Liver (tissue), 9 donors: ENCODE results near the gene ZBTB4. TPM values are rescaled to one million over a fixed set of nuclear protein-coding genes. Genes with fewer than 3 reads are reported as not detected.

ENCODE experiments used
- DNase-seq: peaks from one replicate; pipeline ENCODE4 v3.0.0-alpha.2; 2017; ENCODE audit warnings: low spot score
- H3K27ac ChIP-seq, 2 donors: one replicate each; pipeline ENCODE4 v1.7.0; 2013; ENCODE audit warnings: inconsistent platforms in 2 of 2, low read length in 2 of 2, control low read depth in 1 of 2, low read depth in 1 of 2, mild to moderate bottlenecking in 1 of 2
- H3K27me3 ChIP-seq, 4 donors: one replicate each; pipeline versions ENCODE4 v1.6.1 to v1.7.0; 2013; ENCODE audit warnings: low read length in 3 of 4, inconsistent platforms in 1 of 4, mild to moderate bottlenecking in 1 of 4, moderate library complexity in 1 of 4; ENCODE audit not compliant: control insufficient read depth in 4 of 4, insufficient read depth in 4 of 4
- H3K36me3 ChIP-seq, 4 donors: one replicate each; pipeline versions ENCODE4 v1.6.1 to v1.7.0; 2013; ENCODE audit warnings: low read length in 3 of 4, mild to moderate bottlenecking in 3 of 4, low read depth in 1 of 4, moderate library complexity in 1 of 4; ENCODE audit not compliant: control insufficient read depth in 4 of 4, insufficient read depth in 3 of 4
- H3K4me1 ChIP-seq, 4 donors: one replicate each; pipeline versions ENCODE4 v1.6.1 to v1.7.0; 2013; ENCODE audit warnings: low read length in 3 of 4, mild to moderate bottlenecking in 3 of 4, moderate library complexity in 1 of 4; ENCODE audit not compliant: control insufficient read depth in 4 of 4, insufficient read depth in 4 of 4
- H3K4me3 ChIP-seq, 3 donors: one replicate each; pipeline versions ENCODE4 v1.6.1 to v1.7.0; 2013; ENCODE audit warnings: low read length in 3 of 3, control low read depth in 1 of 3, low read depth in 1 of 3, mild to moderate bottlenecking in 1 of 3
- H3K9ac ChIP-seq, 2 donors: one replicate each; pipeline ENCODE4 v1.7.0; 2013; ENCODE audit warnings: low read length in 2 of 2, mild to moderate bottlenecking in 2 of 2, moderate library complexity in 2 of 2, control low read depth in 1 of 2, low read depth in 1 of 2
- H3K9me3 ChIP-seq, 4 donors: one replicate each; pipeline versions ENCODE4 v1.6.1 to v1.7.0; 2013; ENCODE audit warnings: low read length in 3 of 4; ENCODE audit not compliant: control insufficient read depth in 4 of 4
- ATF3 ChIP-seq: IDR thresholded peaks from 2 replicates; pipeline ENCODE4 v1.6.1; 2016; ENCODE audit warnings: antibody characterized with exemption
- EGR1 ChIP-seq, 2 donors: IDR thresholded peaks; 2 replicates each; pipeline ENCODE4 v1.6.1; 2016 to 2018; ENCODE audit warnings: antibody characterized with exemption in 2 of 2, low read depth in 2 of 2
- FOXA1 ChIP-seq: IDR thresholded peaks from 2 replicates; pipeline ENCODE4 v1.6.1; 2016; ENCODE audit warnings: antibody characterized with exemption
- HNF4A ChIP-seq, 2 donors: conservative IDR thresholded peaks; 2 replicates each; pipeline ENCODE4 v1.6.1; 2016; ENCODE audit warnings: antibody characterized with exemption in 2 of 2, mild to moderate bottlenecking in 2 of 2
- HNF4G ChIP-seq: IDR thresholded peaks from 2 replicates; pipeline ENCODE4 v1.6.1; 2016; ENCODE audit warnings: antibody characterized with exemption
- JUND ChIP-seq, 2 donors: IDR thresholded peaks; 2 replicates each; pipeline ENCODE4 v1.6.1; 2016; ENCODE audit warnings: antibody characterized with exemption in 2 of 2
- NR2F2 ChIP-seq: IDR thresholded peaks from 2 replicates; pipeline ENCODE4 v1.6.1; 2016; ENCODE audit warnings: antibody characterized with exemption
- RAD21 ChIP-seq, 2 donors: IDR thresholded peaks; 2 replicates each; pipeline ENCODE4 v1.6.1; 2016; ENCODE audit warnings: antibody characterized with exemption in 2 of 2, mild to moderate bottlenecking in 2 of 2
- REST ChIP-seq: IDR thresholded peaks from 2 replicates; pipeline ENCODE4 v1.6.1; 2016; ENCODE audit warnings: antibody characterized with exemption, mild to moderate bottlenecking
- SP1 ChIP-seq: IDR thresholded peaks from 2 replicates; pipeline ENCODE4 v1.6.1; 2018; ENCODE audit warnings: antibody characterized with exemption, mild to moderate bottlenecking
- TAF1 ChIP-seq: conservative IDR thresholded peaks from 2 replicates; pipeline ENCODE4 v1.6.1; 2016; ENCODE audit warnings: antibody characterized with exemption, mild to moderate bottlenecking
- YY1 ChIP-seq: IDR thresholded peaks from 2 replicates; pipeline ENCODE4 v1.6.1; 2016; ENCODE audit warnings: antibody characterized with exemption, mild to moderate bottlenecking
- WGBS: extraction: QIAGEN DNeasy Blood & Tissue Kit; methylation state at CpG from one replicate; pipeline ENCODE4 v1.1.7; 2013; 5-methylcytosine and 5-hydroxymethylcytosine counted together
- polyA plus RNA-seq, 2 donors: library from polyadenylated mRNA; stranded (reverse) in 1 of 2; unstranded in 1 of 2; fragments of 200-250 nt in 1 of 2; fragments of >200 nt in 1 of 2; fragmentation: Nextera tagmentation in 1 of 2; extraction: Ambion mirVana in 1 of 2; gene quantifications; one replicate each; pipeline versions ENCODE4 v1.2.1 to v1.2.3, GENCODE V29; 2013 to 2015
- total RNA-seq, 2 donors: library from RNA; depleted of rRNA; stranded (reverse); fragments of >200 nt; gene quantifications; one replicate each; pipeline ENCODE4 v1.2.3, GENCODE V29; 2014
- TF ChIP-seq, protein P1 (sequence below): IDR thresholded peaks from 2 replicates; pipeline ENCODE4 v1.6.1; 2016; ENCODE audit warnings: antibody characterized with exemption
- TF ChIP-seq, protein P2 (sequence below): IDR thresholded peaks from 2 replicates; pipeline ENCODE4 v1.6.1; 2016; ENCODE audit warnings: antibody characterized with exemption
- donor health status: healthy.
- donor health status: healthy.
- donor health status: healthy.
- donor health status: healthy.
- donor health status: healthy.

The ZBTB4 gene
- total and polyA plus RNA-seq, 4 donors, result 1.5 to 6.0 (median 5.1) TPM

GRCh38 chr17:7440113-7440833 lies 39.2 kb downstream of the ZBTB4 start:
- Histone ChIP-seq H3K27me3 (peaks cover 0 to 3% (median 0%) of the 10 kb centered on the region in 4 donors), H3K27ac (no peak overlapping the region), H3K4me3 (peak overlapping the region; percentile 26 to 30 (median 28)), H3K36me3 (no peaks in the 10 kb centered on the region), H3K9ac (no peak overlapping the region), H3K9me3 (no peaks in the 10 kb centered on the region), H3K4me1 (peaks cover 28 to 56% (median 45%) of the 10 kb centered on the region in 4 donors)
- WGBS, result 3% methylated on average over 46 of the region's 46 CpGs
- TF ChIP-seq HNF4G, result no peak
- TF ChIP-seq, protein P1, sequence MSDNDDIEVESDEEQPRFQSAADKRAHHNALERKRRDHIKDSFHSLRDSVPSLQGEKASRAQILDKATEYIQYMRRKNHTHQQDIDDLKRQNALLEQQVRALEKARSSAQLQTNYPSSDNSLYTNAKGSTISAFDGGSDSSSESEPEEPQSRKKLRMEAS, result no peak
- TF ChIP-seq RAD21 (IDR thresholded peaks at IDR 0.05), result no peak
- TF ChIP-seq, protein P2, sequence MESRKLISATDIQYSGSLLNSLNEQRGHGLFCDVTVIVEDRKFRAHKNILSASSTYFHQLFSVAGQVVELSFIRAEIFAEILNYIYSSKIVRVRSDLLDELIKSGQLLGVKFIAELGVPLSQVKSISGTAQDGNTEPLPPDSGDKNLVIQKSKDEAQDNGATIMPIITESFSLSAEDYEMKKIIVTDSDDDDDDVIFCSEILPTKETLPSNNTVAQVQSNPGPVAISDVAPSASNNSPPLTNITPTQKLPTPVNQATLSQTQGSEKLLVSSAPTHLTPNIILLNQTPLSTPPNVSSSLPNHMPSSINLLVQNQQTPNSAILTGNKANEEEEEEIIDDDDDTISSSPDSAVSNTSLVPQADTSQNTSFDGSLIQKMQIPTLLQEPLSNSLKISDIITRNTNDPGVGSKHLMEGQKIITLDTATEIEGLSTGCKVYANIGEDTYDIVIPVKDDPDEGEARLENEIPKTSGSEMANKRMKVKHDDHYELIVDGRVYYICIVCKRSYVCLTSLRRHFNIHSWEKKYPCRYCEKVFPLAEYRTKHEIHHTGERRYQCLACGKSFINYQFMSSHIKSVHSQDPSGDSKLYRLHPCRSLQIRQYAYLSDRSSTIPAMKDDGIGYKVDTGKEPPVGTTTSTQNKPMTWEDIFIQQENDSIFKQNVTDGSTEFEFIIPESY, result no peak
- TF ChIP-seq REST, result no peak
- no peak for TF ChIP-seq FOXA1
- no peak for TF ChIP-seq YY1
- TF ChIP-seq NR2F2, result no peak
- TF ChIP-seq TAF1, result no peak
- peak; percentile 38 for DNase-seq

- Histone ChIP-seq H3K4me1 (peaks cover 23 to 54% (median 45%) of the 10 kb centered on the region in 4 donors), H3K27me3 (peaks cover 0 to 3% (median 0%) of the 10 kb centered on the region in 4 donors), H3K4me3 (peak within 1 kb of the TSS; percentile 26 to 30 (median 28)), H3K9me3 (no peaks in the 10 kb centered on the region), H3K9ac (no peak within 1 kb of the TSS), H3K36me3 (no peaks in the 10 kb centered on the region), H3K27ac (no peak within 1 kb of the TSS)
- DNase-seq, result no peak
- TF ChIP-seq EGR1 (IDR thresholded peaks at IDR 0.05; ENCODE audit: low read depth in 2 of 2), result no peak
- no peak for TF ChIP-seq JUND (IDR thresholded peaks at IDR 0.05)
- TF ChIP-seq, protein P1, result no peak
- TF ChIP-seq, protein P2, result no peak
- TF ChIP-seq HNF4A (conservative IDR thresholded peaks at IDR 0.05), result no peak
- TF ChIP-seq NR2F2, result no peak
- TF ChIP-seq ATF3, result no peak
- TF ChIP-seq SP1, result no peak
- WGBS, result 11% methylated on average over 50 of the region's 50 CpGs
These were observed 39.8 kb downstream of the ZBTB4 start, which contains the start of gene FGF11 for GRCh38 chr17:7439462-7440112. Gene FGF11 (plus strand): TSS chr17:7439512. CDS start chr17:7439621, 109 bp downstream.
